HG02870 (cell line): ENCODE results near the gene RAB36.
"Not testable (repeated sequence)": the region's sequence is repeated elsewhere in the genome, so short reads cannot be mapped to it uniquely, and the experiment has no call there.

Experiments used
- ATAC-seq: cut with Tn5 transposase; IDR thresholded peaks from one replicate; pipeline ENCODE4 v1.9.1; 2021; ENCODE audit warnings: mild to moderate bottlenecking, moderate library complexity; ENCODE audit not compliant: unreplicated experiment

The RAB36 gene

DNA sequence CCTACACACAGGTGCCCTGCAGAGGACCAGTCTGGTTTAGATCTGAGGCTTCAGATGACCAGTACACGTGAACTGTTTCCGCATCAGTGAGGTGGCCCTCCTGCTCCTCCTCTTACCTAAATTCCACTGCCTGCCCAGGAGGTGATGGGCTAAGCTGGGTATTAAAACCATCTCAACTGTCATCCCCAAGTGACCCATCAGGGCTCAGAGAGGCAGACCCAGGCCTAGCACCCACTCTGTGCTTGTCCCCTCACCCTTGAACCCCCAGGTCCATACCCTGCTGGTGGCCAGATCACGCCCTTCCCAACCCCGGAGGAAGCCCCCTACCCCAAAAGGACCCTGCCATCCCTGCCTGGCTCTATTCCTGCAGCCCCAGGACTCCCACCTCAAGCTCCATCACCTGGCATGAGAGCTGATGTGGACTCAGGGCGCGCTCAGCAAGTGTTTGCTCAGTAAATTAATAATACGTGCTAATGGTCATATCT lies 24.8 kb upstream of the RAB36 start:
- ATAC-seq = no peak

DNA sequence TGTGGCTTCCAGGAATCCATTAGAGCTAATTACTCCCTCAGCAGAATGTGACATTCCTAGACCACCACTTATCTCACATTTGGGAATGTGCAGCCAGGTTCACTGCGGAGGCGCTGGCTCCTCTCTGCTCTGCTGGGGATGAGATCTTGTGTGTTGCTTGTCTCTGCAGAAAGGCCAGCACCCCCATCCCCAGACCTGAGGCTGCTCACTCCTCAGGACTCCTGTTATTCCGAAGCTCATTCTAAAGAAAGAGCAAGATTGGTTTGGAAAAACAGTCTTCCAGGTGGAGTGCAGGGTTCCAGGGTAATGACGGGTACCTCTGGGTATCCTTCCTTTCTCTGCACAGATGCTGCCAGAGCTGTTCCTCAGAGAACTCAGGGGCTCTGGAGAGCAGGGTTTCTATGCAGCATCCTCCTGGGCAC lies 24.3 kb upstream of the RAB36 start:
- ATAC-seq = no peak

DNA sequence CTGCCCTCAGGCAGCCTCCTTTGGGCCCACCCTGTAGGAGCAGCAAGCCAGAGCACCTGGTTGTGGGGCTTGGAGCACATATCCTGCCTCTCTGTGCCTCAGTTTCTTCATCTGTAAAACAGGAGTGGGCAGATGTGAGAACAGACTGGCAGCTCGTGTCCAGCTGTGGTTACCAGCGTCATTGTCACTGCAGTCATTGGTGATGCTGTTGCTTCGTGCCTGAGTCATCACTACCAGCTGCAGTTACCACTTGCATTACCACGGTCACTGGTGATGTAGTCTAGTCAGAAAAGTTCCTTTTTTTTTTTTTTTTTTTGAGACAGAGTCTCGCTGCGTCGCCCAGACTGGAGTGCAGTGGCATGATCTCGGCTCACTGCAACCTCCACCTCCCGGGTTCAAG lies 23.9 kb upstream of the RAB36 start:
- ATAC-seq = no peak

DNA sequence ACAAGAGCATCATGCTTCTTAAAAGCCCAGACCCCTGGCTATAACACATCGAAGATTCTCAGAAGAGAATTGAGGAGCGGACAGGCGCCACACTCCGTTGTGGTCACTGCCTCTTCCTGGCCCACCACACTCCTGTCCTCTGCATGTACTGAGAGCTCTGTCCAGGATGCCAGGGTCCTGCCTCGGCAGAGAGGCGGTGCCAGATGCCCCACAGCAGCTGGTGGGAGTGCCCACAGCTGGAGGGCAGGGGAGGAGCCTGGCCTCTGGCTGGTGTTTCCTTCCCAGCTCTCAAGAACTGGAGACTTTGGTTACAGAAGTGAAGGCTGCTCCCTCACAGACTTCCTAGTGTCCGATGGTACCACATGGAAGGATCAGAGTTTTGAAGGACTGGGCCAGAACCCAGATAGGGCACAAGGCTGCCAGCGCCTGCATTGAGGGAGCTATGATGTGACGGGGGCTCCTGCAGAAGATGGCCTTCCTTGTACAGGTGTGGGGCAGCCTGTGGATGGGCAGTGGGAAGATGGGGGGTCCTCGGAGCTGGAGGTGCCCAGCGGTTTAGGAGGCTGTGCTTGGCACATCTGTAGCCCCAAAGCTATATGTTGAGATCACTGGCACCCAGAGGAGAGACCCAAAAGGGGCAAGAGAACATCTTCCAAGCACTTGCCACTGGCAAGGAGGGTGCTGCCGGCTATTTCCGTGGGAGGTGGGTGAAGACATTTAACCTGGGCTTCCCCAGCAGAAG lies 22.9 kb upstream of the RAB36 start:
- no peak for ATAC-seq

DNA sequence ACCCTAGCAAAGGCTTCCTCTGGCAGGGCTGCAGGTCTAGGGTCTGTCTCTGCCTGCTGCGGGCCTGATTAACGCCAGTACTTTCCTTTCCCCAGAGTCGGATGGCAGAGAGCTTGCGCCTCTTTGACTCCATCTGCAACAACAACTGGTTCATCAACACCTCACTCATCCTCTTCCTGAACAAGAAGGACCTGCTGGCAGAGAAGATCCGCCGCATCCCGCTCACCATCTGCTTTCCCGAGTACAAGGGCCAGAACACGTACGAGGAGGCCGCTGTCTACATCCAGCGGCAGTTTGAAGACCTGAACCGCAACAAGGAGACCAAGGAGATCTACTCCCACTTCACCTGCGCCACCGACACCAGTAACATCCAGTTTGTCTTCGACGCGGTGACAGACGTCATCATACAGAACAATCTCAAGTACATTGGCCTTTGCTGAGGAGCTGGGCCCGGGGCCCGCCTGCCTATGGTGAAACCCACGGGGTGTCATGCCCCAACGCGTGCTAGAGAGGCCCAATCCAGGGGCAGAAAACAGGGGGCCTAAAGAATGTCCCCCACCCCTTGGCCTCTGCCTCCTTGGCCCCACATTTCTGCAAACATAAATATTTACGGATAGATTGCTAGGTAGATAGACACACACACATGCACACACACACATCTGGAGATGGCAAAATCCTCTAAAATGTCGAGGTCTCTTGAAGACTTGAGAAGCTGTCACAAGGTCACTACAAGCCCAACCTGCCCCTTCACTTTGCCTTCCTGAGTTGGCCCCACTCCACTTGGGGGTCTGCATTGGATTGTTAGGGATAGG lies 22.1 kb upstream of the RAB36 start:
- ATAC-seq = no peak

DNA sequence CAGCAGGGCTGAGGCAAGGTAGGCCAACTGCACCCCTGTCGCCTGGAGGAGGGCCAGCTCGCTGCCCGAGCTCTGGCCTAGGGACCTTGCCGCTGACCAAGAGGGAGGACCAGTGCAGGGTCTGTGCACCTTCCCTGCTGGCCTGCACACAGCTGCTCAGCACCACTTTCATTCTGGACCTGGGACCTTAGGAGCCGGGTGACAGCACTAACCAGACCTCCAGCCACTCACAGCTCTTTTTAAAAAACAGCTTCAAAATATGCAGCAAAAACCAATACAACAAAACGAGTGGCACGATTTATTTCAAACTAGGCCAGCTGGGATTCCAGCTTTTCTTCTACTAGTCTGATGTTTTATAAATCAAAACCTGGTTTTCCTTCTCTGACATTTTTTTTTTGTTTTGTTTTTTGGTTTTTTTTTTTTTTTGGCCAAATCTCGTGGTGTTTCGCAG lies 21.4 kb upstream of the RAB36 start:
- ATAC-seq = no peak

DNA sequence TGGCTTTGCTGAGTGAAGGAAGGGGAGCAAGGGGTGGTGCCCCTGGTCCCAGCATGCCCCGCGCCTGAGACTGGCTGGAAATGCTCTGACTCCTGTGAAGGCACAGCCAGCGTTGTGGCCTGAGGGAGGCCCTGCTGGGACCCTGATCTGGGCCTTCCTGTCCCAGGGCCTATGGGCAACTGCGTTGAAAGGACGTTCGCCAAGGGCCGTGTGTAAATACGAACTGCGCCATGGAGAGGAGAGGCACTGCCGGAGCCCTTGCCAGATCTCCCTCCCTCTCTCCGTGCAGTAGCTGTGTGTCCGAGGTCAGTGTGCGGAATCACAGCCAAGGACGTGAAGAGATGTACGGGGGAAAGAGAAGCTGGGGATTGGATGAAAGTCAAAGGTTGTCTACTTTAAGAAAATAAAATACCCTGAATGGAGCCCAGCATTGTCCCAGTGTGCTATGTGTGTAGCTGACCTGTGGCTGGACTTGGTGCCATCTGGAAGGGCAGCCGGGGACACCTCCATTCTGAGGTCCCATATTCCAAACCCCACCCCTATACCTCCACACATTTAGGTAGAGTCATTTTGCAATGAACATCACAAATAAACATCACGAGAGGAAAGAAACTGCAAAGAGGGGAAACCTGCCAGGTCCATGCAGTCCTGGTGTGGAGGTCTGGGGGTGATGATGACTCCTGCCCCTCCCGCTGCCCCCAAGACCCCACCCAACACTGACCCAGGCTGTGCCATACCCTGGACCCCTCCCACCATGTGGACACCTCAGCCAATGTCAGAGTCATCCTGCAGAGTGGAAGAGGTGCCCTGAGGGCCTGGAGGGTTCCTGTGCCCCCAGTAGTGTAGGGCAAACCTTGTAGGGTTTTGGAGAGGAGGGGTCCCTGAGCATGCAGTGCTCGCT lies 20.4 kb upstream of the RAB36 start:
- no peak for ATAC-seq

DNA sequence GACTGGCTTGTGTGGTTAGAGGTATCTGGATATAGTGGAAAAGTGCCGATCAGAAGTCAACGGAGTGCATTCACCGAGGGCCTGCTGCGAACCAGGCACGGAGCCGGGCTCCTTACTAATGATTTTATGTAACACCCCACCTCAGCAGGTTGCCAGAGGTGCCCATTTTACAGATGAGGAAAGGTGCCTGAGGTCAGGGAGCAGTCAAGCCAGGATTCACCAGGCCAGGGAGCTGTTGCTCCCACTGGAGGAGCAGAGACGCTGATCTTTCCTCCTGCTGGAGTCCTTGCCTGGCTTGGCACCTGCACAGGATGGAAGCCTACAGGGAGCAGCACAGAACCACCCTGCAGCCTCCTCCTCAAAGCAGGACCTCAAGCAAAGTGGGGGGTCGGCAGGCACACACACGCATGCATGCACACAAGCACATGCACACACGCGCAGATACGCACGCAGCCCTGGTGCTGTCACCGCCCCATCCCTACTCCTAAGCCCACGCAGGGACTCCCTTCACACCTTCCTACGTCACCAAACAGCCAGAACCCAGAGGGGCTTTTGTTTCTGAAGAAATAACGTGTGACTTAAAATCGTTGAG lies 19.7 kb upstream of the RAB36 start:
- no peak for ATAC-seq

DNA sequence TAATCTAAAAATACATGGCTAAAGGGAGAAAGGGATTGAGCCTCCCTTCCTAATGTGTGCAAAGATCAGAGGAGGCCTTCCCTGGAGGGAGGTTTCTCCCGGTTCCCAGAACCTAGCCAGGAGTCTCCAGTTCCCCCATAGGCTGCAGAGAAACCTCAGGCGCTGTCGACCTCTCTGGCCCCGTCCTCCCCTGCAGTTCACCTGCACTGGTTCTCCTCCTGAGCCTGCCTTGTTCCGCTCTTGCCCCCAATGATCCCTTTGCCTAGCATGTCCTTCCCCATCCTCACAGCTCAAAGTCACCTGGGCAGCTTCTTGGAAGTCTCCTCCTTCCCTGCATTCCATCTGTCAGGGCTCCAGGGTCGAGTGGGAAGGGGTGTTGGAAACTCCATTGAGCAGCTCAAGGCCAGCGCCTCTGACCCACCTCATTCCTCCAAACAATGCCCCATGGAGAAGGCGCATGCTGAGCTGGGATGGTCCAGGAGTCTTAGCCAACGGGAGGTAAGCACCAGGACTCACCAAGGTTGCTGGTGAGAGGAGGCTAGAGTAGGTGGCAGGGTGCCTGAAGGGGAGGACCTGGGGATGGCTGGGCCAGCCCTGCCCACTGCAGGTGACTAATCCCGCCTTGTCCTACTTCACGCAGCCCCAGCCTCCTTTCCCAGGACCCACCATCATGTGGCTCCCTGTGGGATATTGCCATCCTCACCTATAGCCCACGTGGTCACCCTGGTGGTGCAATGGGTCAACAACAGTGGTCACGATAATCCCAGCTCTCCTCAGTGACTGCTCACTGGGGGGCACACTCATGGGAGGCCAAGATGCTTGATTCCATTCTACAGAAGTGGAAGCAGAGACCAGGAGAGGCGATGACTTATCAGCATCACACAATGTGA lies 18.9 kb upstream of the RAB36 start:
- no peak for ATAC-seq

DNA sequence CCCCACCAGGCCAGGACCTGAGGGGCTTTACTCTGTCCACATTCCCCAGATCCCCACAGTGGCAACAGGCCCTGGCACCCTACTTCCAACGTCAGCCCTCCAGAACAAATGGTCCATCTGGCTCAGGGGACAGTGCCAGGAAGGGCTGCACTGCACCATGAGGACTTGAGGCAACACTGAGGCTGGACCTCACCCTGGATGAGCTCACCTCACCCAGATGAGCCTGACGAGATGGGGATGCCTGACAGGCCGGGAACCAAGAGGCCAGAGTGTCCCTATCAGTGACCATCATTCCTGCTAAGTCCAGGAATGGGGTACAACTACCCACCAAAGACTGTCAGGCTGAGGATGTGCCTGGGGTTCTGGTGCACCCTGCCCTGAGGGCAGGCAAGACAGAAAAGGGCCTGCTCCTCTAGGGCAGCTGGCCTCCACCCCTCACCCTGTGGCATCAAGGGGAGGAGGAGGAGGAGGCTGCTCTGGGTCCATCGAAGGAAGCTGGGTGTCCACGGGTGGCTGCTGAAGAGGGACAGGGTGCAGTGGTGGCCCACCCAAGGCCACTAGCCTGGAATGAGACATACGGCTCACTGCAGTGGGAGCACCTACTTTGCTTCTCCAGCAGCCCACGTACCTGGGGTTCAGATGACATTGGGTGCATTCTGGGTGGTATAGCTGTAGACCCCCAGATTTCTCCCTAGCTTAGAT lies 18.1 kb upstream of the RAB36 start:
- ATAC-seq = no peak

DNA sequence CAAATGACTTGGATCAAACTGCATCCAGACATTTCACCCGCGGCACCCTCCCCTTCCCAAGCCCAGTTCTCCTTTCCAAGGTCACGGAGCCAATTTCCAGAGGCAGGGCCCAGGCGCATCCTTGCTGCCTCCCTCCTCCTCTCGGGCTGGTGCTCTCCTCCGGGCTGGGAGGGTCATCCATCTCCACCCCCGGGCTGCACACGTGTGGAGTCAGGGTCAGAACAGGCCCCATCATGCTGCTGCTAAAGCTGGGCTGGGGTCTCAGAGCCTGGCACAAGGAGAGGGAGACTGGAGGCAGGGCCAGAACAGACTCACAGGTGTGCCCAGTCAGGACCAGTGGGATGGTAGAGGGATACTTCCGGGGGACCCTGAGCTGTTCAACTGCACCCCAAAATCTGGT lies 17.5 kb upstream of the RAB36 start:
- ATAC-seq = no peak

DNA sequence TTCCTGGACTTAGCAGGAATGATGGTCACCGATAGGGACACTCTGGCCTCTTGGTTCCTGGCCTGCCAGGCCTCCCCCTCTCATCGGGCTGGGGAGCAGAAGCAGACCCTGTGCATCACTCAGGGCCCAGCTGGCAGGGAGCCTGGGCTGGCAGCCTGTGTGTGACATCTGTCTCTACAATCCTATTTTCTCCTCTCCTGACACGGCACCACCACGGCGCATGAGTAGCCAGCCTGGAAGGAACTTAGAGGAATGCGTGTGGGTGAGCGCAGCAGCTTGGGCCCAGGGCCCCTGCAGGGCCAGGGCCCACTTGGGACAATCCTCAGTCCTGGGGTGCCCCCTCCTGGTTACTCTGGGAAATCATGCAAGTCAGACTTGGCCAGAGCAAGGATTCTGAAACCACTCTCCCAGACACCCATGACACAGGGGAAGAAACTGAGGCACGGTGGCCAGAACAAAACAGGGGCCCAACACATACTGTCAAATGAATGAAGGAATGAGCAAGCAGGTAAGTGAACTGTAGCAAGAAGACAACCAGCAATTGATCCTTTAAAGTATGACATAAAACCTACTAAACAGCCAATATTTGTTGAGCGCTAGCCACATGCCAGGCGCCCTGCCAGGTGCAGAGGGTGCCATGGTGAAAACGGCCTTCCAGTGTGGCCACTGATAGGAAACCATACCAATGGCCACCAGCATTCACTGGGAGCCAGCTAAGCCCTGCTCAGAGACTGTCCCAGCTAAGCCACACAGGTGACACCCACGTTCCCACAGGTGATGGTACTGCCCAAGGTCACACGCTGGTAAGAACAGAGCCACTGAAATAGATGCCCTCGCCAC lies 16.8 kb upstream of the RAB36 start:
- ATAC-seq = no peak

DNA sequence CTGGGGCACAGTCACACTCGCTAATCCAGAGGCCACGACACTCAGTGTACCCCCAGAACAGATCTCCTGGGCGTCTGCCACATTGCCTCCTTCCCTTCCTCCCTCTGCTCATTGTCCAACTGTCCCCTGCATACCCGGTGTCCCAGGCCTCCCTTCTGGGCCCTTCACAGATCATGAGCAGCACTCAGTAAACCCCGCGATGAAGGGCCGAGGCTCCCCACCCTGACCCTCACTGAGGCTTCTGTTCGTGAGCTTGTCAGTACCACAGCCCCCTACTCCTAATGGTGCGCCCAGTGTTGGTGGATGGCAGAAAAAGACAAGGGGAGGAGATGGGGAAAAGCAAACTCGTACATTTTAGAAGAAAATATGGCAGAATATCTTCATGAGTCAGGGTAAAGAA lies 16.1 kb upstream of the RAB36 start:
- ATAC-seq = no peak

DNA sequence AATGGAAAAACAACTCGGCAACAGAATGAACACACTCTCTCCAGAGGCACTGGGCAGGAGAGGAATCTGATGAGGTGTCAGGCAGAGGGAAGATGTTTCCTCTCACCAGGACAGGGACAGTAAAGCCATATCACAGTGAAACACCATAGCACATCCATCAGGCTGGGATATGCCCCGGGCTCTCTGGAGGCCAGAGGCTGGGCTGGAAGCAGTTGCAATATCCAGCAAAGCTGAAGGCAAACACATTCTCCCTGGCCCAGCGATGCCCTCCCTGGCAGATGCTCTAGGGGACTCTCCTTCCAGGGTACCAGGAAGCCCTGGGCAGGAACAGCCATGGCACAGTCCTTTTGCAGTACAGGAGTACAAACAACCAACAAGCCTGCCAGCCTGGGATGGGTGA lies 14.6 kb upstream of the RAB36 start:
- no peak for ATAC-seq

DNA sequence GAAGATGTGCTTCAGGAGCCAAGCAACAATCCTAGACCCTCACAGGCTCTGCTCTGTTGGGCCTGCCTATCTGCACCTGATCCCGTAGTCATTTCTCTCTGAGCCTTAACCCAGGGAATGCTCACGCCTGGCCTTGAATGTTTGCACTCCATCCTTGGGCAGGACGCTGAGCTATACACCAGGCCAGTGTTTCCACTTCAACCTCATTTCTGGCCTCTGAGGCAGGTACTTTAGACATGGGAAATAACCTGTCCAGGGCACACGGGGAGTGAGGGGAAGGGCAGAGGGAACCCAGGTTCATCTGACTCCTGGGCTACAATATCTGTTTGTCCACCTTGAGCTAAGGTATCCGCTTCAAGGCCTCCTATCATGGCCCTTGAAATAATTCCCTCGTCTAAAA lies 13.3 kb upstream of the RAB36 start:
- ATAC-seq = no peak

DNA sequence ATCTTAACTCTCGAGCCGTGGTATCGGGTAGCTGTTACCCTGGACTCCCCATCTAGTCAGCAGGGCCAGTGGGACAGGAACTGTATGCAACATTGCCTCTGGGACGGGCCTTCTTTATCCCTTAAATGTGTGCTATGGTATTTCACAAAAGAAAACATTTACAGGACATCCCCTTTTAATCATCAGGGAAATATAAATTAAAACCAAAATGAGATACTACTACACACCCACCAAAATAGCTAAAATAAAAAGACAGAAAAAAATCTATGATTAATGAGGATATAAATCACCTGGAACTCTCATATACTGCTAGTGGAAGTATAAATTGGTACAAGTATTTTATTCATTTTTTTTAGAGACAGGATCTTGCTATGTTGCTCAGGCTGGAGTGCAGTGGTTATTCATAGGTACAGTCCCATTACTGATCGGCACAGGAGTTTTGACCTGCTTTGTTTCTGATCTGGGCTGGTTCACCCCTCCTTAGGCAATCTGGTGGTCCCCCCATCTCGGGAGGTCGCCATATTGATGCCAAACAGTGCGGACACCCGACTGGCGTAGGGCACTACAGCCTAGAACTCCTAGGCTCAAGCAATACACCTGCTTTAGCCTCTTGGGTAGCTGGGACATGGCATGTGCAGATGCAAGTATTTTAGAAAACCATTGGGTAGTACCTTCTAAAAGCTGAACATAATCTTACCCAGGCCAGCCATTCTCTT lies 12.7 kb upstream of the RAB36 start:
- no peak for ATAC-seq

DNA sequence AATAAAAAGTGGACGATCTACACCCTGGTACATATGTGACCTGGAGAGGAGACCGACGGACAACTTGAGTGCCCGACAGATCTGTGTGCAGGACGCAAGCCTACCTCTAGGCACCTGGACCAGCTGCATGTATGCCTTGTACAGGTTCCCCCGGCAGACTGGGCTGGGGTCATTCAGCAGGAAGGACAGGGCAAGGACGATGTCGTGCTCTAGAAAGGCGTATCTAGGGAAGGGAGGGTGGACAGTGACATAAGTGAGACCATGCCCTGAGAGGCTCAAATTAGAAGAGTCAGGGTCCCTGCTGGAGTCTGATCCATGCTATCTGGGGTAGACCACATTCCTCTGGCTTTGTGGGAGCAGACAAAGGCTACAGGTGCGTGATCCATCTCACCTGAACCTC lies 11.4 kb upstream of the RAB36 start:
- no peak for ATAC-seq

DNA sequence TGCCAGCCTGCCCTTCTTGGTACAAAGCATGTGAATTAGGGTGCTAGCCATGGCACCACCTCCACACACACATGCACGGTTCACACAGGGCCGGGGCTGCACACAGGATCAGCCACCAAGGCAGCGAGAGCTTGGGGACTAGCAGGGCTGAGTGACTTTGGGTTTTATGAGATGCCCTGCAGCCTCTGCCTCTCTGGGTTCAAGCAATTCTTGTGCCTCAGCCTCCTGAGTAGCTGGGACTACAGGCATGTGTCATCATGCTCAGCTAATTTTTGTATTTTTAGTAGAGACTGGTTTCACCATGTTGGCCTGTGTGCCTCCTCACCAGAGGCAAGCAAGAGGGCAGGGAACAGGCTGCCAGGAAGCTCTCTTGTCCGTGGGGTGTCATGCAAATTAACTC lies 8.3 kb upstream of the RAB36 start:
- not testable (repeated sequence) for ATAC-seq
